A549 (cell line): ENCODE results near the gene CHST15. TPM values are rescaled to one million over a fixed set of nuclear protein-coding genes. Genes with fewer than 3 reads are reported as not detected.

Experiments used
- ATAC-seq, 2 experiments: fragments of 200-7000 bp in 1 of 2; fragments of >200 bp in 1 of 2; cut with Nextera tagmentation in 1 of 2; cut with Tn5 transposase in 1 of 2; 3 replicates each; pipeline versions ENCODE4 v1.8.0 to v1.9.1; 2018 to 2020; ENCODE audit warnings: mild to moderate bottlenecking in 1 of 2, moderate library complexity in 1 of 2
- CTCF ChIA-PET: fragments of 300-600 bp; sonication (Branson Sonifier 250); formaldehyde crosslinking; extraction: SDS; loops from one replicate; lab custom pipeline; 2021; ENCODE audit warnings: antibody characterized with exemption, inconsistent platforms; lab: Yijun Ruan, JAX
- POLR2A ChIA-PET: fragments of 350-600 bp; formaldehyde crosslinking; extraction: SDS; loops from one replicate; lab custom pipeline; 2021; ENCODE audit warnings: antibody characterized with exemption, inconsistent platforms; lab: Yijun Ruan, JAX
- DNase-seq, 2 experiments: peaks; one replicate each; pipeline versions ENCODE4 v3.0.0 to v3.0.0-alpha.2; 2011 to 2016; ENCODE audit warnings: low read depth in 1 of 2, low spot score in 1 of 2
- FAIRE-seq: peaks from 2 replicates; lab custom pipeline; 2011; peaks lifted over from hg19 to GRCh38; lab: Jason Lieb, UNC
- H3K27ac ChIP-seq, 2 experiments: fragments of >200 bp; sonication (Bioruptor Twin); formaldehyde crosslinking; 3 replicates each; pipeline ENCODE4 v1.5.1; 2016 to 2017
- H3K4me1 ChIP-seq: fragments of >200 bp; sonication (Bioruptor Twin); formaldehyde crosslinking; 3 replicates; pipeline ENCODE4 v1.6.1; 2016
- H3K4me2 ChIP-seq: fragments of >200 bp; sonication (Bioruptor Twin); formaldehyde crosslinking; 3 replicates; pipeline ENCODE4 v1.6.1; 2016
- H3K4me3 ChIP-seq: fragments of >200 bp; sonication (Bioruptor Twin); formaldehyde crosslinking; 3 replicates; pipeline ENCODE4 v1.5.1; 2016
- H3K9me3 ChIP-seq: fragments of >200 bp; sonication (Bioruptor Twin); formaldehyde crosslinking; 3 replicates; pipeline ENCODE4 v1.6.1; 2016
- CBX2 ChIP-seq: fragments of 200-600 bp; sonication (generic); IDR thresholded peaks from 2 replicates; pipeline ENCODE4 v1.6.1; 2016; ENCODE audit warnings: low read depth, mild to moderate bottlenecking, borderline replicate concordance
- CBX8 ChIP-seq: fragments of 200-600 bp; sonication (generic); IDR thresholded peaks from 2 replicates; pipeline ENCODE4 v1.6.1; 2016
- EHF ChIP-seq: fragments of 250-450 bp; sonication (Bioruptor Pico); IDR thresholded peaks from 2 replicates; pipeline ENCODE4 v1.5.0; 2020; ENCODE audit warnings: mild to moderate bottlenecking
- EHMT2 ChIP-seq: fragments of 200-600 bp; sonication (generic); IDR thresholded peaks from 2 replicates; pipeline ENCODE4 v1.6.1; 2016; ENCODE audit warnings: antibody characterized with exemption, low read depth, mild to moderate bottlenecking, moderate library complexity
- EP300 ChIP-seq, 2 experiments: fragments of >200 bp; sonication (Bioruptor Twin); formaldehyde crosslinking; IDR thresholded peaks; 2 replicates in 1 of 2; 3 replicates in 1 of 2; pipeline ENCODE4 v1.6.1; 2016 to 2017
- FOXS1 ChIP-seq: fragments of 250-450 bp; sonication (Bioruptor Pico); IDR thresholded peaks from 2 replicates; pipeline ENCODE4 v1.5.0; 2020; ENCODE audit warnings: mild to moderate bottlenecking, moderate library complexity
- HEYL ChIP-seq: fragments of 250-450 bp; sonication (Bioruptor Pico); IDR thresholded peaks from 2 replicates; pipeline ENCODE4 v1.8.0; 2021; ENCODE audit warnings: mild to moderate bottlenecking, moderate library complexity
- HOXA7 ChIP-seq: fragments of 250-450 bp; sonication (Bioruptor Pico); IDR thresholded peaks from 2 replicates; pipeline ENCODE4 v1.5.0; 2020; ENCODE audit warnings: mild to moderate bottlenecking, moderate library complexity
- HOXB13 ChIP-seq: fragments of 250-450 bp; sonication (Bioruptor Pico); IDR thresholded peaks from 2 replicates; pipeline ENCODE4 v1.5.0; 2020; ENCODE audit warnings: low read depth, mild to moderate bottlenecking, moderate library complexity
- HOXB5 ChIP-seq: fragments of 250-450 bp; sonication (Bioruptor Pico); IDR thresholded peaks from 2 replicates; pipeline ENCODE4 v1.5.0; 2020; ENCODE audit warnings: mild to moderate bottlenecking, moderate library complexity
- KDM1A ChIP-seq: fragments of 200-600 bp; sonication (generic); IDR thresholded peaks from 2 replicates; pipeline ENCODE4 v1.6.1; 2016; ENCODE audit warnings: low read depth, mild to moderate bottlenecking
- KDM5A ChIP-seq: fragments of 200-600 bp; sonication (generic); IDR thresholded peaks from 2 replicates; pipeline ENCODE4 v1.6.1; 2016; ENCODE audit warnings: antibody characterized with exemption, mild to moderate bottlenecking
- RNF2 ChIP-seq: fragments of 200-600 bp; sonication (generic); IDR thresholded peaks from 2 replicates; pipeline ENCODE4 v1.6.1; 2016; ENCODE audit warnings: low read depth, mild to moderate bottlenecking, antibody characterized with exemption, moderate library complexity, borderline replicate concordance
- SREBF2 ChIP-seq: fragments of 450-650 bp; IDR thresholded peaks from 2 replicates; pipeline ENCODE4 v1.6.1; 2014; ENCODE audit warnings: mild to moderate bottlenecking, moderate library complexity
- ZC3H11A ChIP-seq: fragments of 450-650 bp; IDR thresholded peaks from 2 replicates; pipeline ENCODE4 v1.6.1; 2014; ENCODE audit warnings: antibody characterized with exemption, mild to moderate bottlenecking
- ZFP36 ChIP-seq: fragments of 450-650 bp; IDR thresholded peaks from 2 replicates; pipeline ENCODE4 v1.6.1; 2014; ENCODE audit warnings: borderline replicate concordance; ENCODE audit not compliant: partially characterized antibody
- WGBS: methylation state at CpG from one replicate; pipeline ENCODE4 v1.1.6; 2017; ENCODE audit errors: missing lambda C conversion rate; 5-methylcytosine and 5-hydroxymethylcytosine counted together
- polyA plus RNA-seq, 4 experiments: library from polyadenylated mRNA; depleted of rRNA in 3 of 4; stranded (reverse); fragments of >200 nt; fragmentation: RNase III in 1 of 4; extraction: RNeasy Plus Mini Kit Qiagen cat#74134 plus additional on column Dnase treatment in 1 of 4; gene quantifications; 2 replicates in 3 of 4; 3 replicates in 1 of 4; pipeline ENCODE4 v1.2.3, GENCODE V29; 2011 to 2017
- TF ChIP-seq, protein P1 (sequence below): fragments of >200 bp; sonication (Bioruptor Twin); formaldehyde crosslinking; IDR thresholded peaks from 3 replicates; pipeline ENCODE4 v1.5.1; 2016
- TF ChIP-seq, protein P2 (sequence below): fragments of >200 bp; sonication (Bioruptor Twin); formaldehyde crosslinking; IDR thresholded peaks from 3 replicates; pipeline ENCODE4 v1.6.1; 2016
- TF ChIP-seq, protein P3 (sequence below): IDR thresholded peaks from 2 replicates; pipeline ENCODE4 v1.6.1; 2012
- TF ChIP-seq, protein P4 (sequence below): fragments of >200 bp; sonication (Bioruptor Twin); formaldehyde crosslinking; IDR thresholded peaks from 2 replicates; pipeline ENCODE4 v1.6.1; 2016
- TF ChIP-seq, protein P5 (sequence below): fragments of 150-350 bp; IDR thresholded peaks from 2 replicates; pipeline ENCODE4 v1.6.1; 2014; ENCODE audit warnings: low read depth, mild to moderate bottlenecking, low read length
- TF ChIP-seq, protein P6 (sequence below): fragments of 250-450 bp; sonication (Bioruptor Pico); IDR thresholded peaks from 2 replicates; pipeline ENCODE4 v1.5.0; 2020; ENCODE audit warnings: low read depth, mild to moderate bottlenecking, moderate library complexity
- TF ChIP-seq, protein P7 (sequence below): fragments of 200-600 bp; sonication (generic); IDR thresholded peaks from 2 replicates; pipeline ENCODE4 v1.6.1; 2016; ENCODE audit warnings: antibody characterized with exemption, mild to moderate bottlenecking, moderate library complexity

CHST15 gene
- polyA plus RNA-seq, 2 of the 4 experiments (the other 2 are of a cell fraction) = 5.1 to 10.3 TPM

DNA sequence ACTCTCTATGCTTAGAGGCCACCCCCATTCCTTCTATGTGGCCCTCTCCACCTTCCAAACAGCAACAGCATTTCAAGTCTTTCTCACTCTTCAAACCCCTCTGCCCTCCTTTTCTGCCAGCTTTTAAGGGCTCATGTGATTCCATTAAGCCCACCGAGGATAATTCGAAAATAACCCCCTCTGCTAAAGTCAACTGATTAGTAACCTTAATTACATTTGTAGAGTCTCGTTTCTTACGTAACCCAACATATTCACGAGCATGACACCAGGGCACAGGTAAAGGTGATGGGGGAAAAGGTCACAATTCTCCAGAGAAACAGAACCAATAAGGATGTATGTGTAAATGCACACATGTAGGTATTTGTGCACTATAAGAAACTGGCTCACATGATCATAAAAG, 6.7 kb upstream of the CHST15 start:
- 72% methylated on average over 5 of the region's 5 CpGs for WGBS
- Histone ChIP-seq H3K27ac (no peak overlapping the region), H3K4me1 (peaks cover 4% of the 10 kb centered on the region), H3K9me3 (0 out of 3 replicates have a peak, but pooled peaks cover 3% of the 10 kb centered on the region), H3K4me2 (no peak overlapping the region), H3K4me3 (no peak overlapping the region)
- DNase-seq = no peak
- FAIRE-seq = no peak
- ChIA-PET POLR2A (no interaction called here), CTCF (interaction anchor here (2.6 kb wide), 1 partner anchor 105 kb away, joined by 14 read pairs; no protein-coding TSS in a partner anchor)
- TF ChIP-seq RNF2 (no peak), KDM1A (no peak), EHF (CRISPR knock-in tag) (no peak), HOXA7 (CRISPR knock-in tag) (no peak), HOXB13 (CRISPR knock-in tag) (no peak), CBX2 (no peak), ZC3H11A (no peak), ZFP36 (no peak), HOXB5 (CRISPR knock-in tag) (no peak), CBX8 (no peak)
- TF ChIP-seq, protein P1, sequence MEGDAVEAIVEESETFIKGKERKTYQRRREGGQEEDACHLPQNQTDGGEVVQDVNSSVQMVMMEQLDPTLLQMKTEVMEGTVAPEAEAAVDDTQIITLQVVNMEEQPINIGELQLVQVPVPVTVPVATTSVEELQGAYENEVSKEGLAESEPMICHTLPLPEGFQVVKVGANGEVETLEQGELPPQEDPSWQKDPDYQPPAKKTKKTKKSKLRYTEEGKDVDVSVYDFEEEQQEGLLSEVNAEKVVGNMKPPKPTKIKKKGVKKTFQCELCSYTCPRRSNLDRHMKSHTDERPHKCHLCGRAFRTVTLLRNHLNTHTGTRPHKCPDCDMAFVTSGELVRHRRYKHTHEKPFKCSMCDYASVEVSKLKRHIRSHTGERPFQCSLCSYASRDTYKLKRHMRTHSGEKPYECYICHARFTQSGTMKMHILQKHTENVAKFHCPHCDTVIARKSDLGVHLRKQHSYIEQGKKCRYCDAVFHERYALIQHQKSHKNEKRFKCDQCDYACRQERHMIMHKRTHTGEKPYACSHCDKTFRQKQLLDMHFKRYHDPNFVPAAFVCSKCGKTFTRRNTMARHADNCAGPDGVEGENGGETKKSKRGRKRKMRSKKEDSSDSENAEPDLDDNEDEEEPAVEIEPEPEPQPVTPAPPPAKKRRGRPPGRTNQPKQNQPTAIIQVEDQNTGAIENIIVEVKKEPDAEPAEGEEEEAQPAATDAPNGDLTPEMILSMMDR = no peak
- ATAC-seq = no peak

DNA sequence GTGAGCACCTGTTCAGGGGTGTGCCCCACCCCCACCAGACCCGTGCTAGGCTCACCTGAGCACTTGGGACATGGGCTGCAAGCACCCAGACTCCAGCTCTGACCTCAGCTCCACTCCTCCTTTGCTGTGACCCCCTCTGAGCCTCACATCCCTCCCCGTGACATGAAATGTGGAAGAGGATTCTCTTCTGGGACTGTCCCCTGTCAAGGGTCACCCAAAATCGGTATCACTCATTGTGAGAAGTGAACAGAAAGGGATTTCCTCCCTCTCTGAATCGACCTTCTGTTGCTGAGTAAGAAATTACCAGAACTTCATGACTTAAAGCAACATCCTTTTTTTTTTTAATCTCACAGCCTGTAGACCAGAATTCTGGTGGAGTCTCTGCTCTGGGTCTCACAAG, 6.2 kb upstream of the CHST15 start:
- ChIA-PET CTCF (interaction anchor here (2.6 kb wide), 1 partner anchor 104 kb away, joined by 14 read pairs; no protein-coding TSS in a partner anchor), POLR2A (no interaction called here)
- FAIRE-seq (no peak), ATAC-seq (no peak), DNase-seq (no peak)
- no peak overlapping the region for H3K27ac ChIP-seq
- WGBS = 25% methylated on average over 4 of the region's 4 CpGs
- 0 out of 3 replicates have a peak, but pooled peaks cover 3% of the 10 kb centered on the region for H3K9me3 ChIP-seq
- no peak overlapping the region for H3K4me2 ChIP-seq
- TF ChIP-seq, protein P2, sequence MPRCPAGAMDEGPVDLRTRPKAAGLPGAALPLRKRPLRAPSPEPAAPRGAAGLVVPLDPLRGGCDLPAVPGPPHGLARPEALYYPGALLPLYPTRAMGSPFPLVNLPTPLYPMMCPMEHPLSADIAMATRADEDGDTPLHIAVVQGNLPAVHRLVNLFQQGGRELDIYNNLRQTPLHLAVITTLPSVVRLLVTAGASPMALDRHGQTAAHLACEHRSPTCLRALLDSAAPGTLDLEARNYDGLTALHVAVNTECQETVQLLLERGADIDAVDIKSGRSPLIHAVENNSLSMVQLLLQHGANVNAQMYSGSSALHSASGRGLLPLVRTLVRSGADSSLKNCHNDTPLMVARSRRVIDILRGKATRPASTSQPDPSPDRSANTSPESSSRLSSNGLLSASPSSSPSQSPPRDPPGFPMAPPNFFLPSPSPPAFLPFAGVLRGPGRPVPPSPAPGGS = no peak
- TF ChIP-seq EHF (CRISPR knock-in tag) (no peak), ZFP36 (no peak), HOXA7 (CRISPR knock-in tag) (no peak), FOXS1 (no peak), SREBF2 (no peak), KDM5A (no peak), EHMT2 (no peak), HEYL (CRISPR knock-in tag) (no peak), RNF2 (no peak), EP300 (IDR thresholded peaks at IDR 0.05) (no peak)
- TF ChIP-seq, protein P3, sequence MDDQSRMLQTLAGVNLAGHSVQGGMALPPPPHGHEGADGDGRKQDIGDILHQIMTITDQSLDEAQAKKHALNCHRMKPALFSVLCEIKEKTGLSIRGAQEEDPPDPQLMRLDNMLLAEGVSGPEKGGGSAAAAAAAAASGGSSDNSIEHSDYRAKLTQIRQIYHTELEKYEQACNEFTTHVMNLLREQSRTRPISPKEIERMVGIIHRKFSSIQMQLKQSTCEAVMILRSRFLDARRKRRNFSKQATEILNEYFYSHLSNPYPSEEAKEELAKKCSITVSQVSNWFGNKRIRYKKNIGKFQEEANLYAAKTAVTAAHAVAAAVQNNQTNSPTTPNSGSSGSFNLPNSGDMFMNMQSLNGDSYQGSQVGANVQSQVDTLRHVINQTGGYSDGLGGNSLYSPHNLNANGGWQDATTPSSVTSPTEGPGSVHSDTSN = no peak
- TF ChIP-seq, protein P4, sequence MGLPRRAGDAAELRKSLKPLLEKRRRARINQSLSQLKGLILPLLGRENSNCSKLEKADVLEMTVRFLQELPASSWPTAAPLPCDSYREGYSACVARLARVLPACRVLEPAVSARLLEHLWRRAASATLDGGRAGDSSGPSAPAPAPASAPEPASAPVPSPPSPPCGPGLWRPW = no peak
- TF ChIP-seq, protein P5, sequence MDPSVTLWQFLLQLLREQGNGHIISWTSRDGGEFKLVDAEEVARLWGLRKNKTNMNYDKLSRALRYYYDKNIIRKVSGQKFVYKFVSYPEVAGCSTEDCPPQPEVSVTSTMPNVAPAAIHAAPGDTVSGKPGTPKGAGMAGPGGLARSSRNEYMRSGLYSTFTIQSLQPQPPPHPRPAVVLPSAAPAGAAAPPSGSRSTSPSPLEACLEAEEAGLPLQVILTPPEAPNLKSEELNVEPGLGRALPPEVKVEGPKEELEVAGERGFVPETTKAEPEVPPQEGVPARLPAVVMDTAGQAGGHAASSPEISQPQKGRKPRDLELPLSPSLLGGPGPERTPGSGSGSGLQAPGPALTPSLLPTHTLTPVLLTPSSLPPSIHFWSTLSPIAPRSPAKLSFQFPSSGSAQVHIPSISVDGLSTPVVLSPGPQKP = no peak
- TF ChIP-seq, protein P6, sequence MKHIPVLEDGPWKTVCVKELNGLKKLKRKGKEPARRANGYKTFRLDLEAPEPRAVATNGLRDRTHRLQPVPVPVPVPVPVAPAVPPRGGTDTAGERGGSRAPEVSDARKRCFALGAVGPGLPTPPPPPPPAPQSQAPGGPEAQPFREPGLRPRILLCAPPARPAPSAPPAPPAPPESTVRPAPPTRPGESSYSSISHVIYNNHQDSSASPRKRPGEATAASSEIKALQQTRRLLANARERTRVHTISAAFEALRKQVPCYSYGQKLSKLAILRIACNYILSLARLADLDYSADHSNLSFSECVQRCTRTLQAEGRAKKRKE (CRISPR knock-in tag) = no peak
- TF ChIP-seq, protein P7, sequence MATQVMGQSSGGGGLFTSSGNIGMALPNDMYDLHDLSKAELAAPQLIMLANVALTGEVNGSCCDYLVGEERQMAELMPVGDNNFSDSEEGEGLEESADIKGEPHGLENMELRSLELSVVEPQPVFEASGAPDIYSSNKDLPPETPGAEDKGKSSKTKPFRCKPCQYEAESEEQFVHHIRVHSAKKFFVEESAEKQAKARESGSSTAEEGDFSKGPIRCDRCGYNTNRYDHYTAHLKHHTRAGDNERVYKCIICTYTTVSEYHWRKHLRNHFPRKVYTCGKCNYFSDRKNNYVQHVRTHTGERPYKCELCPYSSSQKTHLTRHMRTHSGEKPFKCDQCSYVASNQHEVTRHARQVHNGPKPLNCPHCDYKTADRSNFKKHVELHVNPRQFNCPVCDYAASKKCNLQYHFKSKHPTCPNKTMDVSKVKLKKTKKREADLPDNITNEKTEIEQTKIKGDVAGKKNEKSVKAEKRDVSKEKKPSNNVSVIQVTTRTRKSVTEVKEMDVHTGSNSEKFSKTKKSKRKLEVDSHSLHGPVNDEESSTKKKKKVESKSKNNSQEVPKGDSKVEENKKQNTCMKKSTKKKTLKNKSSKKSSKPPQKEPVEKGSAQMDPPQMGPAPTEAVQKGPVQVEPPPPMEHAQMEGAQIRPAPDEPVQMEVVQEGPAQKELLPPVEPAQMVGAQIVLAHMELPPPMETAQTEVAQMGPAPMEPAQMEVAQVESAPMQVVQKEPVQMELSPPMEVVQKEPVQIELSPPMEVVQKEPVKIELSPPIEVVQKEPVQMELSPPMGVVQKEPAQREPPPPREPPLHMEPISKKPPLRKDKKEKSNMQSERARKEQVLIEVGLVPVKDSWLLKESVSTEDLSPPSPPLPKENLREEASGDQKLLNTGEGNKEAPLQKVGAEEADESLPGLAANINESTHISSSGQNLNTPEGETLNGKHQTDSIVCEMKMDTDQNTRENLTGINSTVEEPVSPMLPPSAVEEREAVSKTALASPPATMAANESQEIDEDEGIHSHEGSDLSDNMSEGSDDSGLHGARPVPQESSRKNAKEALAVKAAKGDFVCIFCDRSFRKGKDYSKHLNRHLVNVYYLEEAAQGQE = no peak
- H3K4me3 ChIP-seq = no peak overlapping the region
- H3K4me1 ChIP-seq = 0 out of 3 replicates have a peak, but pooled peaks cover under 1% of the 10 kb centered on the region
